Kidney (tissue), 14 donors: ENCODE measurements around the gene MGST1. TPM values are rescaled to one million over a fixed set of nuclear protein-coding genes. Genes with fewer than 3 reads are reported as not detected.

Experiments
- DNase-seq, 5 donors: peaks; one replicate each; pipeline ENCODE4 v3.0.0-alpha.2; 2013 to 2020
- FAIRE-seq: peaks from 2 replicates; lab custom pipeline; 2012; peaks lifted over from hg19 to GRCh38; lab: Jason Lieb, UNC
- H3K27ac ChIP-seq, 2 donors: one replicate each; pipeline ENCODE4 v1.7.0; 2013; ENCODE audit warnings: low read depth in 2 of 2, low read length in 2 of 2, inconsistent platforms in 1 of 2
- H3K27me3 ChIP-seq: one replicate; pipeline ENCODE4 v1.7.1; 2013; ENCODE audit warnings: low read length, inconsistent platforms; ENCODE audit not compliant: control insufficient read depth, insufficient read depth
- H3K36me3 ChIP-seq, 3 donors: one replicate each; pipeline versions ENCODE4 v1.7.0 to v1.7.1; 2013; ENCODE audit warnings: low read length in 3 of 3, control low read depth in 1 of 3, inconsistent platforms in 1 of 3; ENCODE audit not compliant: insufficient read depth in 3 of 3, control insufficient read depth in 2 of 3
- H3K4me1 ChIP-seq, 3 donors: one replicate each; pipeline versions ENCODE4 v1.7.0 to v1.7.1; 2013; ENCODE audit warnings: low read length in 3 of 3, inconsistent platforms in 1 of 3, low read depth in 1 of 3; ENCODE audit not compliant: control insufficient read depth in 2 of 3, insufficient read depth in 2 of 3
- H3K4me3 ChIP-seq, 3 donors: one replicate each; pipeline versions ENCODE4 v1.7.0 to v1.8.1; 2013; ENCODE audit warnings: low read length in 3 of 3, control low read depth in 1 of 3, inconsistent platforms in 1 of 3
- H3K9ac ChIP-seq, 3 donors: one replicate each; pipeline versions ENCODE4 v1.7.0 to v1.7.1; 2013; ENCODE audit warnings: low read length in 3 of 3, control low read depth in 1 of 3, inconsistent platforms in 1 of 3
- H3K9me3 ChIP-seq, 3 donors: one replicate each; pipeline versions ENCODE4 v1.7.0 to v1.7.1; 2013; ENCODE audit warnings: low read length in 3 of 3, control low read depth in 1 of 3, inconsistent platforms in 1 of 3; ENCODE audit not compliant: control insufficient read depth in 2 of 3, insufficient read depth in 1 of 3
- intact Hi-C: fragments of 100-400 bp; cut with DNase I; formaldehyde crosslinking; loops from one replicate; pipeline ENCODE4 v1.11.1; 2022
- polyA plus RNA-seq: library from polyadenylated mRNA; stranded (reverse); fragments of 350-450 nt; fragmentation: Illumina TruSeq; extraction: RNeasy Lipid Tissue Mini Kit (QIAGEN cat#74804); gene quantifications from one replicate; pipeline ENCODE4 v1.2.3, GENCODE V29; 2014; ENCODE audit warnings: low read depth, low replicate concordance; ENCODE audit not compliant: insufficient read depth
- total RNA-seq: library from RNA; stranded (reverse); fragmentation: NEBNext Ultra II Directional; extraction: Animal tissue kit (Norgen Biotek cat#: 25700); gene quantifications from one replicate; pipeline ENCODE4 v1.2.1, GENCODE V29; 2021
- TF ChIP-seq, protein P1 (sequence below): IDR thresholded peaks from 3 replicates; pipeline ENCODE4 v1.5.1; 2012; ENCODE audit warnings: mild to moderate bottlenecking, moderate library complexity, borderline replicate concordance; ENCODE audit not compliant: insufficient read depth; ENCODE audit errors: extremely low read depth
- donor health status: control.
- donor health status: control.
- donor health status: control.
- donor health status: control.
- donor health status: control.
- donor health status: DM: yes; HTN: yes; CAD: no.
- donor health status: Normal renal cell carcinoma (clear cell type).

The MGST1 gene
- total and polyA plus RNA-seq, 2 donors from 2014 or later = 98.6 to 350 TPM

DNA sequence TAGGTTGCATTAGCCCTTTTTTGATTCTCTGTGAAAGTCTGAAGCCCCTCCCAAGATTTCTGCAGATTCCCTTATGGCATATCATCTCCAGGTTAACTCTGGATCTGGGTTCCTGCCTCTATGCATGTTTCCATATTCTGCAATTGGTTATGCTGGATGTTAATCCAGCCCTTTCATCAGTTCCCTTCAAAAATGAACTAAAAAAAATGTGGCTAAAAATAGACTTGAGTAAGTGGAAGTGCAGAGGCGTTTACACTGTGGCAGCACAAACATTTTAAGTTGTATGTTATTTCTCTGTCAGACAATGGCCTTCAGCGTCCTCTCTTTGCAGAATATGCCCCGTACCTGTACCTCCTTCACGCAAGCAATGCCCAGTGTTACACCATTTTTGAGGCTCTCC is 11.4 kb downstream of the MGST1 start:
- FAIRE-seq (no peak), DNase-seq (no peak)
- Histone ChIP-seq H3K36me3 (no peaks in the 10 kb centered on the region), H3K4me3 (no peak overlapping the region), H3K9ac (no peak overlapping the region), H3K27me3 (no peaks in the 10 kb centered on the region), H3K4me1 (no peaks in the 10 kb centered on the region), H3K9me3 (no peaks in the 10 kb centered on the region), H3K27ac (no peak overlapping the region)
- TF ChIP-seq, protein P1, sequence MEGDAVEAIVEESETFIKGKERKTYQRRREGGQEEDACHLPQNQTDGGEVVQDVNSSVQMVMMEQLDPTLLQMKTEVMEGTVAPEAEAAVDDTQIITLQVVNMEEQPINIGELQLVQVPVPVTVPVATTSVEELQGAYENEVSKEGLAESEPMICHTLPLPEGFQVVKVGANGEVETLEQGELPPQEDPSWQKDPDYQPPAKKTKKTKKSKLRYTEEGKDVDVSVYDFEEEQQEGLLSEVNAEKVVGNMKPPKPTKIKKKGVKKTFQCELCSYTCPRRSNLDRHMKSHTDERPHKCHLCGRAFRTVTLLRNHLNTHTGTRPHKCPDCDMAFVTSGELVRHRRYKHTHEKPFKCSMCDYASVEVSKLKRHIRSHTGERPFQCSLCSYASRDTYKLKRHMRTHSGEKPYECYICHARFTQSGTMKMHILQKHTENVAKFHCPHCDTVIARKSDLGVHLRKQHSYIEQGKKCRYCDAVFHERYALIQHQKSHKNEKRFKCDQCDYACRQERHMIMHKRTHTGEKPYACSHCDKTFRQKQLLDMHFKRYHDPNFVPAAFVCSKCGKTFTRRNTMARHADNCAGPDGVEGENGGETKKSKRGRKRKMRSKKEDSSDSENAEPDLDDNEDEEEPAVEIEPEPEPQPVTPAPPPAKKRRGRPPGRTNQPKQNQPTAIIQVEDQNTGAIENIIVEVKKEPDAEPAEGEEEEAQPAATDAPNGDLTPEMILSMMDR = no peak
- intact Hi-C loops = no loop called here

DNA sequence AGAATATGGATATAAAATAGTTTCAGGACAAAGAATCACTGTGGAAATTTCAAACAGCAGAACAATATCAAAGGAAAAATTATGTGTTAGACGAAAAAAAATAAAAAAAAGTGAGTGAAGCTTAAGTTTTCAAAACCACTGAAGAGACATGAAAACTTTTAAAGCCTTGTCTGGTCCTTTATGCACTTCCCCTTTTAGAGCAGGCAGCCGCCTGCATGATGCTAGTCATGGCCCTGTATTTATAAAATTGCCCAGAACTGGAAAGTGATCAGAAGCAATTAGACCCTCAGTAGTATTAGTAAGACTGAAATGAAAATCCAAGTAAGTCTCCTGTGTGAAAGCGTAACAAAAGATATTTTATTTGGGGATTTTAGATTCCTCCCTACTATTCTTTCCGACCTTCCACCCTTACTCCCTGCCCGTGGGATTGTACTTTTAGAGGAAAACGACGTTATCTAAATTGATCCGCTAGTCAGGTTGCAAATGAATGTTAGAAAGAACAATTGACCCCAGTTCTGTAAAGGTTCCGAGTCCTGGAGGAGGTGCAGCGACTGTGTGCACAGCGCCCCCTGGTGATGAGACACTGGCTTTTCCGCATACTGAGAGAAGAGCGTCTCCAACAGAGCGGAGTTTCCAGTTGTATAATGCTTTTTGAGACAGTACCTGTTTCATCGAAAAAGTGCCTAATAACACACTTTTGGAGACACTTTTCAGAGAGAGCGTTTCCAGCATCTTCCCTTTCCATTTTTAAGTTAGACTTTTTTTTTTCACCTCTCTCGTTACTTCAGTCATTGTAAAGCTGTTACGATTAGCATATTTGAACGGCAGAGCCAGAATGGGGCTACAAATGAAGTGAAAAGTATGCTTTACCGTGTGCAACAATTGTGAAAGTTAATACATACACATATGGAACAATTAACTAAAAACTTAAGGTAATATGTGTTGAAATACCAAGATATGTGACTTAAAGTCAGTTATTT is 12.4 kb downstream of the MGST1 start:
- Histone ChIP-seq H3K4me1 (no peaks in the 10 kb centered on the region), H3K4me3 (no peak overlapping the region), H3K9me3 (no peaks in the 10 kb centered on the region), H3K9ac (no peak overlapping the region), H3K27me3 (no peaks in the 10 kb centered on the region), H3K36me3 (no peaks in the 10 kb centered on the region), H3K27ac (no peak overlapping the region)
- TF ChIP-seq, protein P1 = peak; percentile 70
- peak in 4 of 5 donors; percentile 6 to 36 (median 21) for DNase-seq
- intact Hi-C loops = no loop called here
- FAIRE-seq = no peak

DNA sequence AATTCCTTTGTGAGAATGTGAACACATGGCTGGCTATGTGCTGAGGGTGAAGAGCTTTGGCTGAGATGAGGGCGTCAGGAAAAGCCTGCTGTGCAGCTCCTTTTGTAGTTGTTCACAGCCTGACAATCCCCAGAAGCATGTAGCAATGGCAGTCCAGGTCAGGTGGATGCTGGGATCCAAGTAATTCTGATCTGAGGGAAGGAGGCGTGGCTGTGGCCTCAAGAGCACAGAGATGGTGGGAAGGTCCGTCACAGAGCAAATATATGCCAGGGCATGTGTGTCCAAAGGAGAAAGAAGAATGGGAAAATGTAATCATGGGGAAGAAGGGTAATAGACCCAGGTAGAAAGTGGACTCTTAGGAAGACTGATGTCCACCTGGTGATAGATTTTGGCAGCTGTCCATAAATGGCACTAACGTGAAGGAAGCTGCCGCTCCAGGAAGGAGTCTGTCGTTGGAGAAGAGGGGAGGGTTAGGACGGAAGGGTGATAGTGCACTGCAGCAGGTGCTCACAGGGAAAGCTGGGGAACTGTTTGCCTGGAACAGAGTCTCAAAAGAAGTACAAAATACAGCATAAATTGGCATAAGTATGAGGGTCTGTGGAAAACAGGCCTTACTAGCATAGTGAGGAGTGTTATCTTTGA is 13.8 kb downstream of the MGST1 start:
- no peaks in the 10 kb centered on the region for H3K36me3 ChIP-seq
- intact Hi-C loops = no loop called here

More for the DNA sequence above, 13.8 kb downstream of the MGST1 start:
- FAIRE-seq (no peak), DNase-seq (no peak)
- H3K4me3 ChIP-seq = no peak overlapping the region
- no peak overlapping the region for H3K27ac ChIP-seq
- H3K9ac ChIP-seq = no peak overlapping the region
- no peaks in the 10 kb centered on the region for H3K9me3 ChIP-seq
- TF ChIP-seq, protein P1 = no peak
- H3K27me3 ChIP-seq = no peaks in the 10 kb centered on the region
- no peaks in the 10 kb centered on the region for H3K4me1 ChIP-seq
